OCI-LY1 (cell line): ENCODE data around the gene KRT84.

Experiments used
- EZH2 ChIP-seq: fragments of 200-600 bp; sonication (generic), shearing (Covaris generic); IDR thresholded peaks from 2 replicates; pipeline ENCODE4 v1.8.0; 2017; ENCODE audit warnings: borderline replicate concordance, mixed run types, mild to moderate bottlenecking, antibody characterized with exemption, low read length, moderate library complexity, mixed read lengths
- TF ChIP-seq, protein P1 (sequence below): fragments of 200-600 bp; sonication (generic), shearing (Covaris generic); IDR thresholded peaks from 2 replicates; pipeline ENCODE4 v1.5.1; 2017; ENCODE audit warnings: mild to moderate bottlenecking, antibody characterized with exemption, low read length, moderate library complexity, mixed read lengths

DNA sequence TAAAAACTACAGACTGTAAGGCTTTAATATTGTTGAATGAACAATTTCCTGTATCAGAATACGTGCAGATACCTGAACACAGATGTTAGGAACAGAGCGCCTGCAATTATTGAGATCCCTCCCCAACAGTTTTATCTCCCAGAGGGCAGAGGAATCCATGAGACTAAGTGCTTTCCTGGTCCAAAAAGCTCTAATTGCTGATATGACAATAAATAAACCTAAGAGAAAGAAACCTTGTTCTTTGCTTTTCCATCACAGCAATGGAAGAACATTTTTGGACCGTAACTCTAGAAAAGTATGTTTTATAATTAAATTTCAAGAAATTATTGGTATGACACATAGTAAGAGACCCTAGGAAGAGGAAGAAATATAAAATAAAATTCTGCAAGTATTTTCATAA, 51.3 kb downstream of the KRT84 start:
- TF ChIP-seq, protein P1, sequence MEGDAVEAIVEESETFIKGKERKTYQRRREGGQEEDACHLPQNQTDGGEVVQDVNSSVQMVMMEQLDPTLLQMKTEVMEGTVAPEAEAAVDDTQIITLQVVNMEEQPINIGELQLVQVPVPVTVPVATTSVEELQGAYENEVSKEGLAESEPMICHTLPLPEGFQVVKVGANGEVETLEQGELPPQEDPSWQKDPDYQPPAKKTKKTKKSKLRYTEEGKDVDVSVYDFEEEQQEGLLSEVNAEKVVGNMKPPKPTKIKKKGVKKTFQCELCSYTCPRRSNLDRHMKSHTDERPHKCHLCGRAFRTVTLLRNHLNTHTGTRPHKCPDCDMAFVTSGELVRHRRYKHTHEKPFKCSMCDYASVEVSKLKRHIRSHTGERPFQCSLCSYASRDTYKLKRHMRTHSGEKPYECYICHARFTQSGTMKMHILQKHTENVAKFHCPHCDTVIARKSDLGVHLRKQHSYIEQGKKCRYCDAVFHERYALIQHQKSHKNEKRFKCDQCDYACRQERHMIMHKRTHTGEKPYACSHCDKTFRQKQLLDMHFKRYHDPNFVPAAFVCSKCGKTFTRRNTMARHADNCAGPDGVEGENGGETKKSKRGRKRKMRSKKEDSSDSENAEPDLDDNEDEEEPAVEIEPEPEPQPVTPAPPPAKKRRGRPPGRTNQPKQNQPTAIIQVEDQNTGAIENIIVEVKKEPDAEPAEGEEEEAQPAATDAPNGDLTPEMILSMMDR: no peak
- no peak for TF ChIP-seq EZH2
